Measurements from ENCODE around the gene MIDN. TPM values are rescaled to one million over a fixed set of nuclear protein-coding genes. Genes with fewer than 3 reads are reported as not detected.

Gene MIDN
- total and polyA plus RNA-seq, 8 donors, result 17.0 to 118 (median 33.2) TPM

DNA sequence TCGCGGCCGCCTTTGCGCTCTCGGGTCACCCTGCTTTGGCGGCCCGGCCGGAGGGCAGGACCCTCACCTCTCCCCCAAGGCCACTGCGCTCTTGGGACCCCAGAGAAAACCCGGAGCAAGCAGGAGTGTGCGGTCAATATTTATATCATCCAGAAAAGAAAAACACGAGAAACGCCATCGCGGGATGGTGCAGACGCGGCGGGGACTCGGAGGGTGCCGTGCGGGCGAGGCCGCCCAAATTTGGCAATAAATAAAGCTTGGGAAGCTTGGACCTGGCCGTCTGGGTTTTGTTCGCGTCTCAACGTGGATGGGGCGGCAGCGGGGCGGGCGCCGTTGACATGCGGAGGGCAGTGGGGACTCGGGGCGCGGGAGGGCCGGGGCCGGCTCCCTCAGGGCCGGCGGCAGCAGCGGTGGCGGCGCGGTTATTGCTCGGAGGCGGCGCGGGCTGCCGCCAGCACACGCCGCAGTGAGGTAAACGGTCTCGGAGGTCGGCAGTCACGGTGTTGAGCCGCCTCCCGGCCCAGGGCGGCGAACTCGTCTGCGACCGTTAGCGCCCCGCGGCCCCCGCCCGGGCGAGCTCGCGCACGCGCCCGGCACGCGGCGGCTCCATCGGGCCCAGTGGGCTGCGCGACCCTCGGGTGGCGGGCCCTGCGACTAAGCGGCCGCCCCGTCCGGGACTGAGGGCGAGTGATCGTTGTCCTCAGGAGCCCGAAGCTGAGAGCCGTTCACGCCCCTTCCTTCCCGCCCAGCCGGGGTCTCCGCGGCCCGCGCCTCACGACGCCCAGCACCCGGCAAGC is 20.0 kb upstream of the MIDN start:
- Histone ChIP-seq H3K36me3 (peaks cover 26 to 51% (median 51%) of the 10 kb centered on the region in 4 donors), H3K4me1 (peaks cover 26 to 49% (median 43%) of the 10 kb centered on the region in 4 donors), H3K9me3 (no peaks in the 10 kb centered on the region), H3K27me3 (no peaks in the 10 kb centered on the region), H3K27ac (peak overlapping the region in 1 of 5 donors; percentile 63), H3K4me3 (no peak overlapping the region)
- intact Hi-C loops (cut with DNase I; ENCODE audit: low total_unique reads), result no loop called here
- no peak for DNase-seq
- WGBS, 5 donors, result 95 to 97% (median 96%) methylated on average over 66 to 100 of the region's 100 CpGs
- TF ChIP-seq, protein P1, sequence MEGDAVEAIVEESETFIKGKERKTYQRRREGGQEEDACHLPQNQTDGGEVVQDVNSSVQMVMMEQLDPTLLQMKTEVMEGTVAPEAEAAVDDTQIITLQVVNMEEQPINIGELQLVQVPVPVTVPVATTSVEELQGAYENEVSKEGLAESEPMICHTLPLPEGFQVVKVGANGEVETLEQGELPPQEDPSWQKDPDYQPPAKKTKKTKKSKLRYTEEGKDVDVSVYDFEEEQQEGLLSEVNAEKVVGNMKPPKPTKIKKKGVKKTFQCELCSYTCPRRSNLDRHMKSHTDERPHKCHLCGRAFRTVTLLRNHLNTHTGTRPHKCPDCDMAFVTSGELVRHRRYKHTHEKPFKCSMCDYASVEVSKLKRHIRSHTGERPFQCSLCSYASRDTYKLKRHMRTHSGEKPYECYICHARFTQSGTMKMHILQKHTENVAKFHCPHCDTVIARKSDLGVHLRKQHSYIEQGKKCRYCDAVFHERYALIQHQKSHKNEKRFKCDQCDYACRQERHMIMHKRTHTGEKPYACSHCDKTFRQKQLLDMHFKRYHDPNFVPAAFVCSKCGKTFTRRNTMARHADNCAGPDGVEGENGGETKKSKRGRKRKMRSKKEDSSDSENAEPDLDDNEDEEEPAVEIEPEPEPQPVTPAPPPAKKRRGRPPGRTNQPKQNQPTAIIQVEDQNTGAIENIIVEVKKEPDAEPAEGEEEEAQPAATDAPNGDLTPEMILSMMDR (IDR thresholded peaks at IDR 0.05), result no peak
- TF ChIP-seq EP300 (IDR thresholded peaks at IDR 0.05) (no peak), POLR2A (IDR thresholded peaks at IDR 0.05) (no peak), POLR2AphosphoS5 (IDR thresholded peaks at IDR 0.05) (no peak)

DNA sequence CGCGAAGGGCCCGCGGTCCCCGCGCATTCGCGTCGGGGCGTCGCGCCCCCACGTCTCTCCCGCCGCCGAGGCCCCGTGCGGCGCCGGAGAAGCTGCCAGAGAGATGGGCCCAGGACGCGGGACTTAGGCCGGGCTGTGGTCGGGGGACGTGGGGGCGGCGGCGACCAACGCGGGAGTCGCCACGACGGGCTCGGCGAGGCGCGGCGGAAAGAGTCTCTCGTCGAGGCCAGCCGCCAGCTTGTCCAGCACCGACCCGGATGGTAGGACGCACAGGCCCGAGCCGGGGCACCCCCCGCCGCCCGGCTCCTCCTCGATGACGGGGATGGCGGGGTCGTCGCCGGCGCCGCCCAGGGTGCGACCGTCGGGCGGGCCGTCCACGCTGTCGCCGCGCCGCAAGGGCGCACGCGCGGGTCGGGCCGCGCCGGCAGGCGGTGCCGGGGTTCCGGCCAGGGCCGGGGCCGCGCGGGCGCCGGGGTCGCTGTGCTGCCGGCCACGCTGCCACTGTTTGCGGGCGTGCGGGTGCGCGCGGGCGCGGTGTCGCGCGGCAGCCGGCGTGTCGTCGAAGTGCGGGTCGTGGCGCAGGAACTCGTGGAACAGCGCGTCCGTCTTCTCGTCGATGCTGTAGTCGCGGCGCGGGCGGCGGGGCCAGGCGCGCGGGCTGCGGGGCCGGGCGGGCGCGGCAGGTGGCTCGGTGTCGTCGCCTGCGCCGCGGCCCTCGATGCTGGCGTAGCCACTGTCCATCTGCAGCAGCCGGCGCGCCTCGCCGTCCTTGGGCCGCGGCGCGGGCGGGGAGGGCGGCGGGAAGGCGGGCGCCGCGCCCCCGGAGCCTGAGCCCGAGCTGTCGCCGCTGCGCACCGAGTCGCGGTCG is 19.1 kb upstream of the MIDN start:
- no peak overlapping the region for H3K4me3 ChIP-seq
- no peak overlapping the region for H3K27ac ChIP-seq
- no peak for DNase-seq
- peaks cover 30 to 55% (median 46%) of the 10 kb centered on the region in 4 donors for H3K4me1 ChIP-seq
- 89 to 97% (median 93%) methylated on average over 33 to 158 of the region's 158 CpGs for WGBS, 5 donors
- peaks cover 20 to 42% (median 42%) of the 10 kb centered on the region in 4 donors for H3K36me3 ChIP-seq
- no peaks in the 10 kb centered on the region for H3K9me3 ChIP-seq
- no peaks in the 10 kb centered on the region for H3K27me3 ChIP-seq
- intact Hi-C loops (cut with DNase I; ENCODE audit: low total_unique reads), result no loop called here
- no peak for TF ChIP-seq POLR2A (IDR thresholded peaks at IDR 0.05)
- no peak for TF ChIP-seq POLR2AphosphoS5 (IDR thresholded peaks at IDR 0.05)
- TF ChIP-seq, protein P1 (IDR thresholded peaks at IDR 0.05), result no peak
- no peak for TF ChIP-seq EP300 (IDR thresholded peaks at IDR 0.05)

DNA sequence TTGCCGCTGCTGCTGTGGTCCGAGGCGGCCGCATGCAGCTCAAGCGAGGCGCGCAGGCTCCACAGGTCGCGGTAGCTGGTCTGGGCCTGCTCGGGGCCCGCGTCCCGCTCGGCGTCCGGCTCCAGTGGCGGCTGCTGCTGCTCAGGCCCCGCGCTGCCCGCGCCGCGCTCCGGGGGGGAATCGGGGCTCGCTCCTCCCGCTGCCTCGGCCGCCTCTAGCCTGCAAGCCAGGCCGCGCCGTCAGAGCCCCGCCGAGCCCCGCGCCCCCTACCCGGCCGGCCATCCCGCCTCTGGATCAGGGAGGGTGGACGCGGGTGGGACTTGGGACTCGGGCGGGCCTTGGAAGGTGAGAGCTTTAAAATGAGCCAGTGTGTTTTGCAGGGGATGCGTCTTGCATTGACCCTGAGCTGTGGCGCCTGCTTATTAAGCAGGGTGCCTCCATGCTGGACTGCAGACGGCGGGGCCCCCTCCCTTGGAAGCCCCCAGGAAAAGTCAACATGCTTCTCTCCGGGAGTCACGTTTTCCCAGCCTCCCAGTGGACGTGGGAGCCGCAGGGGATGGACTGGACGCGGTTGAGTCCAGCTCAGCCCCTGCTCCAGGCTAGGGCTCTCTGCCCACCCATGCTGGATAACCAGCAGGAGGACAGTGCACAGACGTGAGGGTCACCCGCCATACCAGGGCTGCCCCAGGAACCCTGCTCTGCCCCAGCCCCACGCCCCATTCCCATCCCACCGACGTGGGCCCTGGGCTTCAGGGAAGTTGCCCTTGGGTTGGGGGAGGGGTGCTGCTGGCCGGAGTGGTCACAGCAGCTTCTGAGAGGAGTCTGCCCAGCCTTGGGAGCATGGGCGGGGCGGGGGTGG is 18.2 kb upstream of the MIDN start:
- intact Hi-C loops (cut with DNase I; ENCODE audit: low total_unique reads), result no loop called here
- TF ChIP-seq POLR2AphosphoS5 (IDR thresholded peaks at IDR 0.05), result no peak
- TF ChIP-seq, protein P1 (IDR thresholded peaks at IDR 0.05), result no peak
- no peak for TF ChIP-seq POLR2A (IDR thresholded peaks at IDR 0.05)
- TF ChIP-seq EP300 (IDR thresholded peaks at IDR 0.05), result no peak
- WGBS, 5 donors, result 72 to 86% (median 76%) methylated on average over 37 to 61 of the region's 61 CpGs; no CpG with 5 or more reads in 1 of the 5 donors

More for the DNA sequence above, 18.2 kb upstream of the MIDN start:
- no peak for DNase-seq
- Histone ChIP-seq H3K9me3 (no peaks in the 10 kb centered on the region), H3K27ac (no peak overlapping the region), H3K4me1 (peaks cover 30 to 60% (median 48%) of the 10 kb centered on the region in 4 donors), H3K27me3 (peaks cover 0 to under 1% (median 0%) of the 10 kb centered on the region in 3 donors), H3K36me3 (peaks cover 20 to 38% (median 33%) of the 10 kb centered on the region in 4 donors), H3K4me3 (no peak overlapping the region)
